HG02840 (cell line): ENCODE data around the gene GRWD1.
"Not testable (repeated sequence)": the region's sequence is repeated elsewhere in the genome, so short reads cannot be mapped to it uniquely, and the experiment has no call there.

ENCODE experiments used
- ATAC-seq: cut with Tn5 transposase; IDR thresholded peaks from one replicate; pipeline ENCODE4 v1.9.1; 2021; ENCODE audit warnings: mild to moderate bottlenecking, moderate library complexity, moderate number of reproducible peaks; ENCODE audit not compliant: unreplicated experiment, low FRiP score

The GRWD1 gene

DNA sequence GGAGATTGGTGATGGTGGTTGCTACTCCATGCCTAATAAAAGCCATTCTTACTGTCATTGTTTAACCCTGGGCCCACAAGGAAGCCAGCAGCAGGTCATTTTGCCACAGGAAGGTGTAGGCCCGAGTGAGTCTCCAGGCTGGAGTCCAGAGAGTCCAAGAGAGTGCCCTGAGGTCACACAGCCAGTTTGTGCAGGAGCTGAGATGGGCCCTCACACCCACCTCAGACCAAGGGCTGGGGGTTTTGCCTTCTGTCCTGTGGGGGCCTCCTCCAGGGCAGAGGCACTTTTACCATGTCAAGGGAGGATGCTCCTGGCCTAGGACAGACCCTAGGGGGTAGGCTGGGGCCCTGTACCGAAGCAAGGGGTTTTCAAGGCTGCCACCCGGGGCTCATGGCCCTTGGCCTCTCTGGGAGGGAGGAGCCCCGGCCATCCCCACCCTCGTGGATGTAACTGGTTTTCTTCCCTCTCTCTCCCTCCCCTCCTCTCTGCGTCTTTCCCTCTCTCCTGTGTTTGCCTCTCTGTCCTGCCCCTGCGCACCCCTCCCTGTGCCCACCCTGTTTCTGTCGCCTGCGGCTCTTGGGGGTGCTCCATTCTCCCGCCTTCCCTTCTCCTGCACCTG lies 31.4 kb downstream of the GRWD1 start:
- no peak for ATAC-seq

- no peak for ATAC-seq
Observed at GRCh38 chr19:48477698-48478338, 32.0 kb downstream of the GRWD1 start.

GRCh38 chr19:48478339-48479256 lies 32.8 kb downstream of the GRWD1 start:
- no peak for ATAC-seq

DNA sequence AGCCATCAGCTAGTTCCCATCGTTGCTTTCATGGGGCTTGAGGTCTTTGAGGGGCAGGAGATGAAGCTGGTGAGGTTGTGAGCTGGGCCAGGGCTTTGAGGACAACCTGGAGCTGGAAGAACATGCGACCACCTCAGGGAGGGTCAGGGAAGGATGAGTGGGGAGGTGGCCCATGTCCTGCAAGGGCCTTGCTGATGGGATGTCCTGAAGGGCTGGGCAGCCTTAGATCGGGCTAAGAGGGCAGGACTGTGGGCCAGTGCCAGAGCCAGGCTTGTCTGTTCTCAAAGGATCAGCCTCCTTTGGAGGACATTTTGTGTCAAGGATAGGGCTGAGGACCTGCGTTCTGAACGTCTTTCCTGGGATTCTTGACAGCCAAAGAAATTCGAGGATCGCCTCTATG lies 33.9 kb downstream of the GRWD1 start:
- no peak for ATAC-seq

DNA sequence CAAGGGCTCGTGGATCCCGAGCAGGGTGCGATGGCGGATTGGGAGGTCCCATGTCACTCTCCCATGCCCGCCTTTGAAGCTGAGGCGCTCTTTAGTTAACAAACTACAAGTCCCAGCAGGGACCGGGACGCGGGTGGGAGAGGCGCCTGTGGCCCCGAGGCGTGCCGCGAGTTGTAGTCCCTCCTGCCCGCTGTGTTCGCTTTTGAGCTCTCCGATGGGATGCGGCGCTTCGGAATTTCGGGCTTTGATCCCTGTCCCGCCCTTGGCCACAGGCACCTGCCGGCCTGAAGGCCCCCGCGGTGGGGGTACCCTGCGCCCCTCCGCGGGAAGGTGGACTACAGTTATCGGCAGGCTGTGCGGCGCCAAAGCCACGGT lies 34.4 kb downstream of the GRWD1 start:
- ATAC-seq, result no peak

- ATAC-seq, result no peak
Observed at GRCh38 chr19:48480558-48481500, 35.0 kb downstream of the GRWD1 start.

DNA sequence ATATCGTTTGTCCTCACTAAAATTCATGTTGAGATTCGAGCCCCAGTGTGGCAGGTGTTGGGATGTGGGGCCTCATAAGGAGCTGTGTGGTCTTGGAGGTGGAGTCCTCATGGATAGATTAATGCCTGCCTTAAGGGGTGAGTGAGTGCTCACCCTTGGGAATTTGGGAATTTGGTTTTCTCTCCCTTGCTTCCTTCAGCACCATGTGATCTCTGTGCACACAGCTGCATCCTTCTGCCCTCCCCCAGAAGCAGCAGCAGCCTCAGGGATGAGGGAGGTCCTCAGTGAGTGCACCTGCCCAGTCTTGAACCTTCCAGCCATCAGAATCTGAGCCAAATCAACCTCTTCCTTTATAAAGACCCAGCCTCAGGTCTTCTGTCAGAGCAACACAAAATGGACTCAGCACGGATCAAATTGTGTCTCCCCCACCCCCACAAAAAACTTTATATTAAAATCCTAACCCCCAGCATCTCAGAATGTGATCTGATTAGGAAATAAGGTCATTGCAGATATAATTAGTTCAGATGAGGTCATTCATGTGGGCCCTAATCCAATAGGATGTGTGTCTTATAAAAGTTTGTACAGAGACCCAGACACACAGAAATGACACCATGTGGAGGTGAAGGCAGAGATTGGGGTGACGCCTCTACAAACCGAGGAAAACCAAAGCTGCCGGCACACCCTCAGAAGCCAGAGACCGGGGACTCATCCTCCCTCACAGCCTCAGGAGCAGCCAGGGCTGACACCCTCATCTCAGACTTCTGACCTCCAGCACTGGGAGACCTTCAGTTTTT lies 36.3 kb downstream of the GRWD1 start:
- ATAC-seq, result no peak

- ATAC-seq, result no peak
Observed at GRCh38 chr19:48483301-48483700, 37.5 kb downstream of the GRWD1 start.

DNA sequence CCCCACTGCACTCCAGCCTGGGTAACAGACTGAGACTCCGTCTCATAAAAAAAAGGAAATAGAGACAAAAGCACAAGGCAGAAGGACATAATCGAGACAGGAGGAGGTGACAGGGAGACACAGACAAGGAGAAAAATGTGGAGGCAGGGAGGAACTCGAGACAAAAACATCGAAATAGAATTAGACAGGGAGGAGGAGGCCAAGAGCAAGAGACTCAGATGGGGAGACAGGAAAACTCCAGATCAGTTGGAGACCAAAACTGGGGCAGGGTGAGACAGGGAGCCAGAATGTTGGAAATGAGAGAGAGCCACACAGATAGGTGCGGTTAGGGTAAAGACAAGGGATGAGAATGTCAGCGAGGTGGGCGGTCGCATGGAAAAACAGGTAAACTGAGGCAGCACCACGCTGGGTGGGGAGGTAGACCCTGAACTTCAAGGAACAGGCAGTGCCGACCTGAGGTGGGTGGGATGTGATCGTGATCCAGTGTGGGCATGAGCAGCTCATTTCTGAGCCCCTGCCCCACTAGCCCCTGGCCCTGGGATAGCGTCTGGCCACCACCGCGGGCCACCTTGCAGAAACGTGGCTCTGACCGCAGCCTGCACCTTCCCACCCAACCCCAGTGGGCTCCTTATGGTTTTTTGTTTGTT lies 38.6 kb downstream of the GRWD1 start:
- no peak for ATAC-seq

DNA sequence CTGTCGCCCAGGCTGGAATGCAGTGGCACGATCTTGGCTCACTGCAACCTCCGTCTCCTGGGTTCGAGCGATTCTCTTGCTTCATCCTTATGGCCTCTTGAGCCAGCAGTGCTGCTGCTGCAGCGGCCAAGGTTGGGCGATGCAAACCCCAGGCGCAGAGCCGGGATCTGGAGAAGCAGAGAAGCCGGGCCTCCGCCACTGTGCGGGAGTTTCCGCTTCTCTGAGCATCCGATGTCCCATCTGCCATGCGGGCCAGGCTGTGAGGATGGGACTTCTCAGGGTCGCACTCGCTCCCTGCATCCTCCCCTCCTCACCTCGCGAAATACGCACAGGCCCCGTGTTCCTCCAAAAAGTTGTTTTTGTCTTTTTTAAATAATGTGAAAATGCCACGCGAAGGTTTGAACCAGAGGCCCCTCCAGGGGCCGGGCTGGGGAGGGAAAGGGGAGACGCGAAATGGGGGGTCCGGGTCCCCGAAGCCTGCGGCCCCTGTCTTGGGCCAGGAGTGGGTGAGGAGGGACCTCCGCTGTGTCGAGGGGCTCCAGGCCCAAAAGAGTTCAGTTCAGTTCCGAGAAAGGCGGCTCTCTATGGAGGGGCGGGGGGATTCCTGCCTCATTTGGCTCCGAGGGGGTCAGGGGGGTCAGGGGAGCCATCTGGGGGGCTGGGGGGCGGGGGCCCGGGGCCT lies 39.3 kb downstream of the GRWD1 start:
- no peak for ATAC-seq

DNA sequence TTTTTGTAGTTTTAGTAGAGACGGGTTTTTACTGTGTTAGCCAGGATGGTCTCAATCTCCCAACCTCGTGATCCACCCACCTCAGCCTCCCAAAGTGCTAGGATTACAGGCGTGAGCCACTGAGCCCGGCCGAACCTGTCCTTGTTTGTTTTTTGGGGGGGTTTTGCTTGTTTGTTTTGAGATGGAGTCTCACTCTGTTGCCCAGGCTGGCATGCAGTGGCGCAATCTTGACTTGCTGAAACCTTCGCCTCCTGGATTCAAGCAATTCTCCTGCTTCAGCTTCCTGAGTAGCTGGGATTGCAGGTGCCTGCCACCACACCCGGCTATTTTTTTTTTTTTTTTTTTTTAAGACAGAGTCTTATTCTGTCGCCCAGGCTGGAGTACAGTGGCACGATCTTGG lies 40.9 kb downstream of the GRWD1 start:
- ATAC-seq, result not testable (repeated sequence)

GRCh38 chr19:48487544-48487943 lies 41.8 kb downstream of the GRWD1 start:
- ATAC-seq, result no peak

GRCh38 chr19:48487948-48488347 lies 42.2 kb downstream of the GRWD1 start:
- ATAC-seq, result no peak

DNA sequence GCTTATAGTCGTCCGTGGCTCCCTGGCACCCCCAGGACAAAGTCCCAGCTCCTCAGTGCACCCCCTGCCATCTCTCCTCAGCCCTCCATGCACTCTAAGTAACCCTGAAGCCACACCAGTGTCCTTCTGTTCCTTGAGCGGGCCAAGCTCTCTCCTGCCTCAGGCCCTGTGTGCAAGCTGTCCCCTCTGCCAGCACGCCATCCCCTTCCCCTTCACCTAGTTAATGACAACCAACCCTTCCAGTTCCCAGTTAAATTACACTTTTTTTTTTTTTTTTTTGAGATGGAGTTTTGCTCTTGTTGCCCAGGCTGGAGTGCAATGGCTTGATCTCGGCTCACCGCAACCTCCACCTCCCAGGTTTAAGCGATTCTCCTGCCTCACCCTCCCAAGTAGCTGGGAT lies 42.7 kb downstream of the GRWD1 start:
- not testable (repeated sequence) for ATAC-seq

DNA sequence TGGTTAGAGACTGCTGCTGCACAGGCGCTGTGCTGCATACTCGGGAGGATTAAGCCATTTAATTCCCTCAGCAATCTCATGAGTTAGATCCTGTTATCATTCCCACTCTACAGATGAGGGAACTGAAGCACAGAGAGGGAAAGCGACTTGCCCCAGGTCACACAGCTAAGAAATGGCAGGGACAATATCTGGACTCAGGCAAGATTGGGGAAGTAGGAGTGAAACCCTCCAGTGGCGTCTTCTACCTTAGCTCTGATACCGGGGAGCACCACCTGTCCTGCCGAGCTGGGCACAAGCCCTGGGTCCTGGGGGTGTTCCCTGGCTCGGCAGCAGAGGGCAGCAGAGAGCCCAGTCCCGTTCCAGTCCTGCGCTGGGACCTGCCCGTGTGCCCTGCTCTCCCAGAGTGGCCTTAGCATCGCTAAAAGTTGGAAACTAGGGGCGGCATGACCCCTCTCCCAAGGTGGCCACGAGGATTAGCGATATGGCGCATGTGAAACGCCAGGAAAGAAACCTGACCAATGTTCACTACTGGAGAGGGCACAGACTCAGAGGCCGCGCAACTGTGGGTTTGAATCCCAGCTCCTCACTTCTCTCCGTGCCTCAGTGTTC lies 43.9 kb downstream of the GRWD1 start:
- ATAC-seq, result no peak

GRCh38 chr19:48490981-48491792 lies 45.4 kb downstream of the GRWD1 start:
- ATAC-seq, result no peak

DNA sequence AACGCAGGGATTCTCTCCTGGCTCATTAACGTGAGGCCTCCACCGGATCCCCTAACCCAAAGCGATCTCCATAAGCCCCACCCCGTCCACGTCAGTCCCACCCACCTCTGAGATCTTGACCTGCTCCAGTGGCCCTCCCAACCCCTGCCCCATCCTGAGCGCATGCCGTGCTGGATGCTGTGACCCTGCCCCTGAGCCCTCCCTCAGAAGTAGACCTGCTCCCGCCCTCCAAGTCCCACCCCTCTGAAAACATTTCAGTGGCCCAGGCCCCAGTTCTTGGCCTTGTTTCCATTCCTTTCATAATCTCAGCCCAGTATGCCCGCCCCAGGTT lies 46.0 kb downstream of the GRWD1 start:
- ATAC-seq, result no peak
